ENCODE data around the gene TOR1A. TPM values are rescaled to one million over a fixed set of nuclear protein-coding genes. Genes with fewer than 3 reads are reported as not detected.
"Not testable (repeated sequence)": the region's sequence is repeated elsewhere in the genome, so short reads cannot be mapped to it uniquely, and the experiment has no call there.

Gene TOR1A
- total RNA-seq, 1 donor from 2014 or later, result 38.8 TPM

DNA sequence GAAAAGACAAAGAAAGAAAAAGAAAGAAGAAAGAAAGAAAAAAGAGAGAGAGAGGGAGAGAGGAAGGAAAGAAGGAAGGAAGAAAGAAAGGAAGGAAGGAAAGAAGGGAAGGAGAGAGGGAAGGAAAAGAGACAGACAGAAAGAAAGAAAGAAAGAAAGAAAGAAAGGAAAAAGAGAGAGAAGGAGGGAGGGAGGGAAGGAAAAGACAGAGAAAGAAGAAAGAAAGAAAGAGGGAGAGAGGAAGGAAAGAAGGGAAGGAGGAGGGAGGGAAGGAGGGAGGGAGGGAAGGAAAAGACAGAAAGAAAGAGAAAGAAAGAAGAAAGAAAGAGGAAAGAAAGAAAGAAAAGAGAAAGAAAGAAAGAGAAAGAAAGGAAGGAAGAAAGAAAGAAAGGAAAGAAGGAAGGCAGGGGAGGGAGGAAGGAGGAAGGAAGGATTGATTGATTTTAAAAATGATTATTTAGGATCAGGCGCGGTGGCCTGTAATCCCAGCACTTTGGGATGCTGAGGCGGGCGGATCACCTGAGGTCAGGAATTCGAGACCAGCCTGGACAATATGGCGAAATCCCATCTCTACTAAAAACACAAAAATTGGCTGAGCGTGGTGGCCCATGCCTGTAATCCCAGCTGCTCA lies 44.3 kb downstream of the TOR1A start:
- DNase-seq, result no peak

DNA sequence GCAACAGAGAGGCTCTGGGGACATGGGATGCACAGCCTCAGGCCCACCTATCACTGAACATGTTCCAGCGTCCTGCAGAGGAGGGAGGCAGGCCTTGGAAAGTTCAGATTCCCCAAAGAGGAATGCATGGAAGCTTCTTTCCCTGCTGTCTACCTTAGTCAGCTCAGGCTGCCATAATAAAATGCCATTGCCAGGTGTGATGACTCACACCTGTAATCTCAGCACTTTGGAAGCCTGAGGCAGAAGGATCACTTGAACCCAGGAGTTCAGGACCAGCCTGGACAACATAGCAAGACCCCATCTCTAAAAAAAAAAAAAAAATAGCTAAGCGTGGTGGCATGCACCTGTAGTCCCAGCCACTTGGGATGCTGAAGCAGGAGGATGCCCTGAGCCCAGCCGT lies 45.5 kb downstream of the TOR1A start:
- no peak for DNase-seq

DNA sequence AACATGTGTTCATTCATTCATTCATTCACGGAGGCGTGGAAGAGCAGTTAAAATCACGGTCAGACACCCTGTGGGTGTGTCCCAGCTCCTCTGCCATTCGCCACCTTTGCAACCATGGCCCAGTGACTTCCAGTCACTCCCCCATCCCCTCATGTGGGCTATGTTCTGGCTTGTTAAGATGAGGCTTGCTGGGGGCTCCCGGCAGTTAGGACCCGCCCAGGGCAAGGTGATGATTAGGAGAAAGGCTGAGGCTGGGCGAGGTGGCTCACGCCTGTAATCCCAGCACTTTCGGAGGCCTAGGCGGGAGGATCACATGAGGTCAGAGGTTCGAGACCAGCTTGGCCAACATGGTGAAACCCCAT lies 46.2 kb downstream of the TOR1A start:
- no peak for DNase-seq

DNA sequence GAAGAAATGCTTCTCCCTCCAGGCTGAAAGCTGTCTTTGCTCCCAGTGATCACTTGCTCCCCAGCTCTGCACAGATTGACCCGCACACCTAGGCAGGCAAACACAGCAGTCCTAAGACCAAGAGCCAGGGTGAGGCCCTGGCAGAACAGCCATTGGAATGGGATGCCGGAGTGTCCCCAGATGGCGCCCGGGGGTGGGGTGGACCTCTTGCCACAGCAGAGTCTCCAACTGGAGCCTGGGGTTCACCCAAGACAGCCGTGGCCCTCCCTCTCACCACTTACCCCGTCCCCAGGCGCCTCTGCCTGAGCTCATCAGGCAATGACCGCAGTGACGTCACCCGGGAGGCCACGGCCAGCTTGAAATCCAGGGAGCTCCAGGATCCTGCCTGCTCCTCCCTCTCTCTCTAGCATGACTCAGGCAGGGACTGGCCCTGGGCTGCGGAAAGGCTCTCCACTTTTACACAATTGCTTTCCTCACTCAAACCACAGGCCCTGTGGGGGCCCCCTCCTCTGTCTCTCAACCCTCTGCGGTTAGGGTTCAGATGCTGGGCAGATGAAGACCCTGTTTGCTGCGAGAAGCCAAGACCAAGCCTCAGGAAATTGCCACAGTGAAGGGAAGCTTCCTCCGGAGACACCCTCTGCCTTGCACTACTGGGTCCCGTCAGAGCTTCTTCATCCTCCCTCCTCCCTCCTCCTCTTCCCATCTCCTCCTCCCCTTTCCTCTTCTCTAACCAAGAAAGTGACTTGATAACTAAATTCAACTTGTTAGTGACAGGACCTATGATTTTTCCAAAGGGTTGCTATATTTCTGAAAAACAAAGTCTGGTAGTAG lies 46.8 kb downstream of the TOR1A start:
- peak; percentile 89 for DNase-seq

DNA sequence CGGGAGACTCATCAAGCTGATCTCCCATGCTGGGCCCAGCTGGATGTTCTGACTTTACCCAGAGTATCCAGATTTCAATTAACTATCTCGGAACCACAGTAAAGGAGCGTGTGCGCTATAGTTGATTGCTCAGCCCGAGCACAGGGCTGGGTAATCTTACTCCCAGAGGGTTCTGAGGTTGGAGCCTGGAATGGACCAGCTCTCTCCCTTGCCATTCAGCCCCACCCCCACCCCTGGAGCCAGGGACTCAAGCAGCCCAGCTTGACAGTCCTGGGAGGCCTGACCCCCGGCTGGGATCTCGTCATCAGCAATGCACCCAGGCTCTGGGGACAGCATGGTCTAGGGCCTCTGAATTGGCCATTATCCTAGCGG lies 47.4 kb downstream of the TOR1A start:
- DNase-seq, result no peak

DNA sequence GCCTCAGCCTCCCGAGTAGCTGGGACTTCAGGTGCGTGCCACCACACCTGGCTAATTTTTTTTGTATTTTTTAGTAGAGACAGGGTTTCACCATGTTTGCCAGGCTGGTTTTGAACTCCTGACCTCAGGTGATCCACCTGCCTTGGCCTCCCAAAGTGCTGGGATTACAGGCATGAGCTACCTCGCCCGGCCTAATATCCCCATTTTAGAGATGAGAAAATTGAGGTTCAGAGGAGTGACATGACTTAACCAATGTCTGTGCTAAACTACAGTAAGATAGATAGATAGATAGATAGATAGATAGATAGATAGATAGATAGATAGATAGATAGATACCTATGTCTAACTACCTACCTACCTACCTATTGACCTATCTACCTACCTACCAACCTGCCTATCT lies 47.8 kb downstream of the TOR1A start:
- not testable (repeated sequence) for DNase-seq

DNA sequence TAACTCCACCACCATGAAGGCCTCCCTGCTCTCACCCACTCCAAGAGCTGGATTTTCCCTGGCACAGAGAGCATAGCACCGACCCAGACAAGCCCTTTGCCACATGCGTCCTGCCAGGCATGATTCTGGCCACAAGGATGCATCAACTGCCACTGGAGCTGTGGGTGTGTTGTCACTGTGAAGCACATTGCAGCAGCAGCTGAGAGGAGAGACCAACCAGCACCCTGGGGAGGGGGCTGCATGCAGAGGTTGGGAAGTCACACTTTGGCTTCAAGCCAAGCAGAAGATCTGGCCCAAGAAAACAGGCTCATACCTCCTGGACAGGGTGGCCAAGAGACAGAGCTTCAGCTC lies 48.5 kb downstream of the TOR1A start:
- DNase-seq, result no peak

DNA sequence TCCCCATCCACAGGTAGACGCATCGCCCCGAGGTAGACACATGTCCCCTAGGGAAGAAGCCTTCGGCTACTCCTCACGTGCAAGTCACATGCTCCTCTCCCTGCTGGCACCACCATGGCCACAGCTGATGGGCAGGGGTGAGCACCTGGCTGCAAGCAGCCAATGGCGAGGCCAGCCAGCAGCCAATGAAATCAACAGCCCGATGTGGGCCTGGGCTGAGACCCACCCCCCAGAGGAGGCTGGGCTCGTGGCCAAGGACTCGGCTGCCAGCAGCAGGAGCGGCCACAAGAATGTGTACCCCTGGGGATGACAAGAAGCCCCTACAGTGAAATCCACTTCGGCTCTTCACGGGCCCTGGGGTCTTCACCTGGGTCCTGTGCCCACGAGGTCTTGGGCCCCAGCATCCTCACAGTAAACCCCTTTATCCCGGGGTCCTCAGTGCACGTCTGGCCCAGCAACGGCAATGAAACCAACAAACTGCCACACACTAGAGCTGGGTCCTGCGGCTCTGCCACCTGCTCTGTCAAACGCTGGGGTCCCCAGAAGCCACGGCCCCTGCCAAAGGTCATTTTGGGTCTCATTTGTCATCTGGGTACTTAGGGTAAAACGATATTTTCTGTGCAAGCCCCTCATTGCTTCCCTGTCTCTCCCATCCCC lies 49.0 kb downstream of the TOR1A start:
- DNase-seq, result no peak

DNA sequence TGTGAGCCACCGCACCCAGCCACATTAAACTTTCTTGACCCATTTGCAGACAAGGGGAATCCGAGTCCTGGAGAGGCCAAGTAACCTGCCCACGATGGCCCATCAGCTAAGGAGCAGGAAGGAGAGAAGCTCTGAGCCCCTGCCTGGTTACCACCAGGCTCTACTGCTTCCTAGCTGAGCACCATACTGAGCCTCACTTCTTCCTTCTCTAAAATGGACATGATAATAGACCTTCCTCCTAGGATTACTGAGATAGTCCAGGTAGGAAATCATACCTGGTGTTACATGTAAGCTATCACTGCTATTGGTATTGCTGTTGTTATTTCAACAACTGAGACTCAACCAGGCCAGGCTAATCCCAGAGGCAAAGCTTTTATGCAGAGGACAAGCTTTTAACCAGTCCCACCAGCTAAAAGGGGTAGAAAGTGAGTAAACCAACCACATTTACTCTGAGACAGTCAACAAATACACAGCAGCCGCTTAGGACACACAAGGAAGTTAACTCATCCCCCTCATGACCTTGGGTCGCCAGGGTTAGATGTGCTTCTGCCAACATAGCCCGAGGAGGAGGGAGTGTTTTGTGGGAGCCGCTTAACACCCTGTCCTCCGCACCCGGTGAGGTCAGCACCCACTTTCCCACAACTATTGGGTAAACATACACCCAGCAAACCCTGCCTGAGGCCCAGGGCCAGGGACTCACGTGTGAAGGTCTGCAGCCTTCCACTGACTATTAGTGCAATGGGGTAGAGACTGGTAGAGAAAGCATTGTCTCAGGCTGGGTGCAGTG lies 50.5 kb downstream of the TOR1A start:
- DNase-seq, result no peak

DNA sequence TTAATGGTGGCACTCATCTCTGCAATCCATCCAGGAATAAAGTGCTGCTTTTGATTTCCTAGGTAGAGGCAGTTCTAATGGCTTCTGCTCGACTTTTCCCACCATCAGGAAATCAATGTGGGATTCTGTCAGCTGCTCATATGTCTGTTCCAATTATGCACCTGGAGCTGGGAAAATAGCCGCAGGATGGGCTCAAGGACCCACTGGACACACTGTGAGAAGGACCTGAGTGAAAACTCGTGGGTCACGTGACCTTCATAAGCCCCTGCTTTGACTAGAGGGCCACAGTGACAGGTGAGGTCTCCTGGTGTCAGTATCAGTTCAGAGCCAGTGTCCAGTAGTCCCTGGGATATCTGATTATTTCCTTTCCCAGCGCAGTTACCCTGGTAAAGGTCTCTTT lies 53.2 kb downstream of the TOR1A start:
- no peak for DNase-seq

DNA sequence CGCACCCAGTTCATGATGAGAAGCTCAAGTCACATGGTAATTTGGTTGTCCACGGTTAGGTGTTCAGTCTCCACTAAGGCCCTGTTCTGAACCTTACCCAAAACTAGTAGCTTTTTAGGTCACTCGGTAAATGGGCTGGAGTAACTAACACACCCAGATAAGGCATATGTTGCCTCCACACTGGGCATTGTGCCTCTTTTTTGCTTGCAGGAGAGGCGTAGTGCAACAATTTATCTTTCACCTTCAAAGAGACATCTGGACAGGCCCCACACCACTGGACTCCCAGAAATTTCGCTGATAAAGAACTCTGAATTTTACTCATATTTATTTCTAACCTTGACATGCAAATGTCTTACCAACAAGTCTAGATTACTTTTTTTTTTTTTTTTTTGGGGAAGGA lies 54.3 kb downstream of the TOR1A start:
- DNase-seq, result no peak

DNA sequence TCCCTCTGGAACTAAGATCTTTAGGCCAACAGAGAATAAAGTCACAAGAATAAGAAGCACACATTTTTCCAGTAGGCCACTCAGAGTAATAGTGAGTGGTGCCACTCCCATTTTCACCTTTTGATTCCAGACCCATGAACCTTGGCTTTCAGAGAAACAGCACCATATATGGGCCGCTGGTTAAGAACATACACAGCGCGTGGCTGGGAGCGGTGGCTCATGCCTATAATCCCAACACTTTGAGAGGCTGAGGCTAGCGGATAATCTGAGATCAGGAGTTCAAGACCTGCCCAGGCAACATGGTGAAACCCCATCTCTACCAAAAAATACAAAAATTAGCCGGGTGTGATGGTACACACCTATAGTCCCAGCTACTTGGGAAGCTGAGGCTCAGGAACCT lies 55.5 kb downstream of the TOR1A start:
- DNase-seq, result no peak

DNA sequence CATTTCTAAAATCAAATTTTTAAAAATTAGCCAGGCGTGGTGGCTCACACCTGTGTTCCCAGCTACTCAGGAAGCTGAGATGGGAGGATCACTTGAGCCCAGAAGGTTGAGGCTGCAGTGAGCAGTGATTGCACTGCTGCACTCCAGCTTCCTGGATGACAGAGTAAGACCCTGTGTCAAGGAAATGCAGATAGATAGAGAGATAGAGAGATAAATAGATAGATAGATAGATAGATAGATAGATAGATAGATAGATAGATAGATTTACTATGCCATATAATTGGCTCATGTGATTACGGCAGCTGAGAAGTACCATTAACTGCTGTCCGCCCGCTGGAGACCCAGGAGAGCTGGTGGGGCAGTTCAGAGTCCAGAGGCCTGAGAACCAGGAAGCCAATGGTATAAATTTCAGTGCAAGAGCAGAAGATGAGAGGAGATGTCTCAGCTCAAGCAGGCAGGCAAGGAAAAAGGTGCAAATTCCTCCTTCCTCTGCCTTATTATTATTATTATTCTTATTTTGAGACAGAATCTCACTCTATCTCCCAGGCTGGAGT lies 58.1 kb downstream of the TOR1A start:
- DNase-seq, result no peak

DNA sequence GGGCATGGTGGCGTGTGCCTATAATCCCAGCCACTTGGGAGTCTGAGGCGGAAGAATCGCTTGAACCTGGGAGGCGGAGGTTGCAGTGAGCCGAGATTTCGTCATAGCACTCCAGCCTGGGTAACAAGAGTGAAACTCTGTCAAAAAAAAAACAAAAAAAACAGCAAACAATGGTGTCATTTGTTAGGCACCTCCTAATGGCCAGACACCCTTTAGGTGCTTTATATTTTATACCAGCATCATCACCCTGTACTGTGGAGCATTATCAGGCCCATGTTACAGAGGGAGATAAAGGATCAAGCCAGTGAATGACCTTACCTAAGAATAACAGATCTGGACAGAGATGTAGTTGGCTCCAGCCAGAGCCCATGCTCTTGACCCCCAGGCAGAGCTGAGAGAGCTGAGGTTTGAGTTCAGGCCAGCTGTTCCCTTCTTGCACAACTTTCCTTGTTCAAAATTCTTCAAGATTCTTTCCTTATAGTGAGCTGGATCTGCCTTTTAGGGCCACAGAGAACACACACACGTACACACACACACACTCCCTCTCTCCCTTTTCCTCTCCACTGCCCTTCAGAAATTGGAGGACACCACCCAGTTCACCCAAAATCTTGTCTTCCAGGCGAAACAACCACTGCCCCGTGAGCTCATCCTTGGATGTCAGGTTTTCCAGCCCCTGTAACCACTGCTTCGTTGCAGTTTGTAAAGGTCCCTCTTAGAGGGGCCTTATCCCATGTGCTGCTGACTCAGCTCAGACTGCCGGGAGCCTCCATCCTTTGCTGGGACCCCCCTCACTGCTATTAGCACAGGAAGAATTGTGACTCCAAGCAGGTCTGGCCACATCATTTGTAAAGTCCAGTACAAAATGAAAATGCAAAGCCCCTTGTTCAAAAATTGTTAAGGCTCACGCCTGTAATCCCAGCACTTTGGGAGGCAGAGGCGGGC lies 60.7 kb downstream of the TOR1A start:
- no peak for DNase-seq

Other genes starting within 250 kb of the TOR1A start
- not detected in 2 replicates for gene C9orf50, start 203.0 kb downstream of the TOR1A start, total RNA-seq
- 15.7 and 20.1 TPM in 2 replicates for gene NTMT1, start 198.0 kb downstream of the TOR1A start, total RNA-seq
- 17.9 and 21.5 TPM in 2 replicates for gene ASB6, start 182.0 kb downstream of the TOR1A start, total RNA-seq
- 0.56 and 1.2 TPM in 2 replicates for gene PRRX2, start 158.5 kb downstream of the TOR1A start, total RNA-seq
- gene PTGES, start 71.1 kb downstream of the TOR1A start, total RNA-seq, result 0.47 and 0.51 TPM in 2 replicates
- gene TOR1B, start 21.0 kb downstream of the TOR1A start, total RNA-seq, result 33.5 and 34.6 TPM in 2 replicates
- gene C9orf78, start 11.1 kb upstream of the TOR1A start, total RNA-seq, result 37.4 and 49.5 TPM in 2 replicates
- 8.7 and 11.2 TPM in 2 replicates for gene USP20, start 11.3 kb upstream of the TOR1A start, total RNA-seq
- gene FNBP1, start 219.1 kb upstream of the TOR1A start, total RNA-seq, result 49.5 and 82.3 TPM in 2 replicates
- 29.3 and 167 TPM in 2 replicates for gene GPR107, start 229.8 kb upstream of the TOR1A start, total RNA-seq